Upper lobe of right lung (tissue), 1 donor: ENCODE results near the gene POLD3. TPM values are rescaled to one million over a fixed set of nuclear protein-coding genes. Genes with fewer than 3 reads are reported as not detected.

Experiments used
- ATAC-seq: fragments of 200-7000 bp; cut with Tn5 transposase; one replicate; pipeline ENCODE4 v1.9.1; 2020; ENCODE audit warnings: mild to moderate bottlenecking, moderate library complexity
- DNase-seq: peaks from one replicate; pipeline ENCODE4 v3.0.0-alpha.2; 2020
- H3K27ac ChIP-seq: fragments of 200-600 bp; one replicate; pipeline ENCODE4 v1.8.0; 2022
- H3K27me3 ChIP-seq: fragments of 200-600 bp; one replicate; pipeline ENCODE4 v1.8.0; 2022; ENCODE audit warnings: mild to moderate bottlenecking
- H3K36me3 ChIP-seq: fragments of 200-600 bp; one replicate; pipeline ENCODE4 v1.8.0; 2022
- H3K4me1 ChIP-seq: fragments of 200-600 bp; one replicate; pipeline ENCODE4 v1.8.0; 2022
- H3K4me3 ChIP-seq: fragments of 200-600 bp; one replicate; pipeline ENCODE4 v1.8.0; 2022; ENCODE audit warnings: mild to moderate bottlenecking
- H3K9me3 ChIP-seq: fragments of 200-600 bp; one replicate; pipeline ENCODE4 v1.8.0; 2022
- CTCF ChIP-seq: fragments of 200-600 bp; IDR thresholded peaks from one replicate; pipeline ENCODE4 v1.8.0; 2022; ENCODE audit warnings: antibody characterized with exemption
- intact Hi-C: fragments of 100-400 bp; cut with DNase I; formaldehyde crosslinking; loops from one replicate; pipeline ENCODE4 v1.11.0; 2022
- total RNA-seq: library from RNA; stranded (reverse); fragmentation: NEBNext Ultra II Directional; extraction: Animal tissue kit (Norgen Biotek cat#: 25700); gene quantifications from one replicate; pipeline ENCODE4 v1.2.1, GENCODE V29; 2021
- donor health status: DM: no; HTN: yes; CAD: no; lungs with severe emphysema.

The POLD3 gene
- total RNA-seq, 1 donor from 2014 or later = 16.7 TPM

- no peaks in the 10 kb centered on the region for H3K4me1 ChIP-seq
- no peak for DNase-seq
- no peak for ATAC-seq
- TF ChIP-seq CTCF = no peak
- no peak overlapping the region for H3K4me3 ChIP-seq
- H3K36me3 ChIP-seq = peaks cover 50% of the 10 kb centered on the region
- no peak overlapping the region for H3K27ac ChIP-seq
- H3K27me3 ChIP-seq = no peaks in the 10 kb centered on the region
- no peaks in the 10 kb centered on the region for H3K9me3 ChIP-seq
- intact Hi-C loops = no loop called here
Measured at GRCh38 chr11:74639533-74639932, 47.2 kb downstream of the POLD3 start.

GRCh38 chr11:74641289-74641688 lies 48.9 kb downstream of the POLD3 start:
- Histone ChIP-seq H3K9me3 (no peaks in the 10 kb centered on the region), H3K27ac (no peak overlapping the region), H3K36me3 (peaks cover 40% of the 10 kb centered on the region), H3K4me1 (no peaks in the 10 kb centered on the region), H3K4me3 (no peak overlapping the region), H3K27me3 (no peaks in the 10 kb centered on the region)
- intact Hi-C loops = no loop called here
- TF ChIP-seq CTCF = no peak
- no peak for ATAC-seq
- DNase-seq = no peak

GRCh38 chr11:74641905-74642304 lies 49.5 kb downstream of the POLD3 start:
- no peak for TF ChIP-seq CTCF
- DNase-seq = no peak
- no peaks in the 10 kb centered on the region for H3K4me1 ChIP-seq
- H3K9me3 ChIP-seq = no peaks in the 10 kb centered on the region
- no peaks in the 10 kb centered on the region for H3K27me3 ChIP-seq
- ATAC-seq = no peak
- no peak overlapping the region for H3K27ac ChIP-seq
- peaks cover 35% of the 10 kb centered on the region for H3K36me3 ChIP-seq
- intact Hi-C loops = no loop called here
- no peak overlapping the region for H3K4me3 ChIP-seq

- Histone ChIP-seq H3K4me1 (no peaks in the 10 kb centered on the region), H3K27me3 (no peaks in the 10 kb centered on the region), H3K36me3 (peaks cover 35% of the 10 kb centered on the region), H3K27ac (no peak overlapping the region), H3K9me3 (no peaks in the 10 kb centered on the region), H3K4me3 (no peak overlapping the region)
- DNase-seq (no peak), ATAC-seq (no peak)
- intact Hi-C loops = no loop called here
- no peak for TF ChIP-seq CTCF
Measured at GRCh38 chr11:74642912-74643311, 50.5 kb downstream of the POLD3 start.

- Histone ChIP-seq H3K27ac (no peak overlapping the region), H3K4me3 (no peak overlapping the region), H3K4me1 (no peaks in the 10 kb centered on the region), H3K27me3 (no peaks in the 10 kb centered on the region), H3K9me3 (no peaks in the 10 kb centered on the region), H3K36me3 (peaks cover 35% of the 10 kb centered on the region)
- ATAC-seq (no peak), DNase-seq (no peak)
- TF ChIP-seq CTCF = no peak
- intact Hi-C loops = no loop called here
Measured at GRCh38 chr11:74644081-74644480, 51.7 kb downstream of the POLD3 start.

- no peak overlapping the region for H3K4me3 ChIP-seq
- DNase-seq (no peak), ATAC-seq (no peak)
- H3K27ac ChIP-seq = no peak overlapping the region
- H3K9me3 ChIP-seq = no peaks in the 10 kb centered on the region
- peaks cover 15% of the 10 kb centered on the region for H3K36me3 ChIP-seq
- H3K4me1 ChIP-seq = no peaks in the 10 kb centered on the region
- TF ChIP-seq CTCF = no peak
- intact Hi-C loops = no loop called here
- H3K27me3 ChIP-seq = no peaks in the 10 kb centered on the region
Measured at GRCh38 chr11:74646215-74646614, 53.8 kb downstream of the POLD3 start.
